ENCODE data around the gene WNT3. TPM values are rescaled to one million over a fixed set of nuclear protein-coding genes. Genes with fewer than 3 reads are reported as not detected.

WNT3 gene
- polyA plus RNA-seq, 1 donor, result 1.7 TPM

DNA sequence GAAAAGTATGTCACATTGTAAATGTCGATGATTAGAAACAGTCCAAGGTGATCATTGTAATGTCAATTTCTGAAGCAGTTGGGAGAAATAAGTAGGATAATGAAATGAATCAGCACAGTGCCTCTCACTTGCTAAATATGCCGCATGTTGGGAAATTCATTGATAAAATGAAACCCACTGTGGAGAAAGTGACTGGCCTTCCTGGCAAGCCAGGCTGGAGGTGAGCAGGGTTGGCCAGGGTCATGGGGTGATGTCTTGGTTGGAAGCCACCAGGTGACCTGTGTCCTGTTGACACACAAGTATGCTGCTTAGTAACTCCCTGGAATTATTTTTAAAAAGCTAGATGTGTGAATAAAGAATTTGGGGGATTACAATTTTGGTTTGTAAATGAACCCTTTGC, 18.0 kb upstream of the WNT3 start:
- DNase-seq, result no peak

DNA sequence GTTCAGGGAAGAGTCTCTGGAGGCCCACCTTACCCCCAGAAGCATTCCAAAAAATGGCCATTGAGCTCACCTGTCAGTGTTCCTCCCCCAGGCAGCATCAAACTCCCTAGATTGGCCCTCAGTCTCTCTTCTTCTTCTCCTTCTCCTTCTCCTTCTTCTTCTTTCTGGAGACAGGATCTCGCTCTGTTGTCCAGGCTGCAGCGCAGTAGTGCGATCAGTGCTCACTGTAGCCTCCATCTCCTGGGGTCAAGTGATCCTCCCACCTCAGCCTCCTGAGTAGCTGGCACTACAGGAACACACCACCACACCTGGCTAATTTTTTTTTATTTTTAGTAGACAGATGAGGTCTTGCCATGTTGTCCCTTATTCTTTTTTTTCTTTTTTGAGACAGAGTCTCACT, 16.4 kb upstream of the WNT3 start:
- no peak for DNase-seq

DNA sequence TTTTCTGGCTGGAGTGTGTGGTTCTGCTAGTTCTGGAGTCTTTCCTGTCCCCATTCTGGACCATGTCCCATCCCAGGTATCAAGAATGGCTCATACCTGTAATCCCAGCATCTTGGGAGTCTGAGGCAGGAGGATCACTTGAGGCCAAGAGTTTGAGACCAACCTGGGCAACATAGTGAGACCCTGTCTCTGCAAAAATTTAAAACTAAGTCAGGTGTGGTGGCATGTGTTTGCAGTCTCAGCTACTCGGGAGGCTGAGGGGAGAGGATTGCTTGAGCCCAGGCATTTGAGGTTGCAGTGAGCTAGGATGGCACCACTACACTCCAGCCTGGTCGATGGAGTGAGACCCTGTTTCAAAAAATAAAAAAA, 15.3 kb upstream of the WNT3 start:
- no peak for DNase-seq

DNA sequence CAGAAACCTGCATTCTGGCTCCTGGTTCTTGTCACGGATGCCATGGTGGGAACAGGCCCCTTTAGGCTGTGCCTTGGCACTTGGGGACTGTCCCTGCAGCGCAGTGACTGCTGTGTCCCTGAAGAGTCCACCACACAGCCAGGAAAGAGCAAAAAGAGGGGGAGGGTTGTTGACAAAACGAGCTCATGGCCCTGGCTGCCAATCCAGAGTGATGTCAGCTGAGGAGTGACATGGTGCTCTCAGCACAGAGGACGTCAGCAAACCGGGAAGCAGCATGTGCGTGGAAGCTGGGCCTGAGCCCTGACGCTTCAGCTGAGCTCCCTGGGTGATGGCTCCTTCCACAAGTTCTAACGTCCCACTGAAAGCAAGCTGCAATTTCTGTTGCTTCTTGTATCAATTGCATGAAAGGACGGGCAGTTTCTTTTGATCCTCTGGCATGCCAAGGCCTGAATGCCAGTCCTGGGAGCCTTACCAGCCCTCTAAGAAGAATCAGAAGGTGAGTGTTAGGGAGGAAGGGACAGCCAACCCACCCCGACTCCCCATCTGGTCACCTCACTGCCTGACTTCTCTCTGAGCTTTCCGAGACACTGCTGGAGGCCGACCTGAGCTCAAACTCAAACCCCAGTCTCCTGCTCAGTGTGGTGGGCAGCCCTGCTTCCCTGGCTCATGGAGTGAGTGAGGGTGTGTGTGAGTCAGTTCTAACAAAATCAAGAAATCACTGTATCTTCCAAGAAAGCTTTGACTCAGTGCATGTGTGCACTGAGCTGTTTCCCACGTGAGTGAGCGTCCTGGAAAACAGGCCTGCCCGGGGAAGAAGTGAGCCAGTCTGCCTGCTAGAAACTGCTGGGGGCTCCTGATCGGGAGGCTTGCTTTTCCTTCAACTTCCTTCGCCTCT, 14.7 kb upstream of the WNT3 start:
- DNase-seq, result no peak

DNA sequence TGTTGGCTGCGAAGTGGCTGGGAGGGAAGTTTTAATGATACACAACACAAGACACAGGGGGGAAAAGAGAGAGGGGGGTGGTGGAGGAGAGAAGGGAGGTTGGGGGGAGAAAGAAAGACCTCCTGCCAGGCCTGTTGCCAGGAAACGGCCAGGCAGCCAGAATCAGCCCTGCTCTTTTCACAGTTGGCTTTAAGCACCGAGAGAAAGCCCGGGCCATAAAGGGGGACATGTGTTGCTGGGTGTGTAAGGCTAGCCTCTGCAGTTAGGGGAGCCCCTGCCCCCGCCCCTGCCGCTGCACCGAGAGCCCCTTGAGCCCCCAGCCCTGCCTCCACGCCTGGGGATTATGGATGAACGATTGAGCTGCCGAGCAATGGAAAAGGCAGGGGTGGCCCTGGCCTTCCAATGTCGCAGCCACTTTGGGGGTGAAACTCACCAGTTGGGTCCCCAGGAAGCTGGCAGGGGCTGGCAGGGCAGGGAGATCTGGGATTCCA, 13.9 kb upstream of the WNT3 start:
- DNase-seq, result no peak

DNA sequence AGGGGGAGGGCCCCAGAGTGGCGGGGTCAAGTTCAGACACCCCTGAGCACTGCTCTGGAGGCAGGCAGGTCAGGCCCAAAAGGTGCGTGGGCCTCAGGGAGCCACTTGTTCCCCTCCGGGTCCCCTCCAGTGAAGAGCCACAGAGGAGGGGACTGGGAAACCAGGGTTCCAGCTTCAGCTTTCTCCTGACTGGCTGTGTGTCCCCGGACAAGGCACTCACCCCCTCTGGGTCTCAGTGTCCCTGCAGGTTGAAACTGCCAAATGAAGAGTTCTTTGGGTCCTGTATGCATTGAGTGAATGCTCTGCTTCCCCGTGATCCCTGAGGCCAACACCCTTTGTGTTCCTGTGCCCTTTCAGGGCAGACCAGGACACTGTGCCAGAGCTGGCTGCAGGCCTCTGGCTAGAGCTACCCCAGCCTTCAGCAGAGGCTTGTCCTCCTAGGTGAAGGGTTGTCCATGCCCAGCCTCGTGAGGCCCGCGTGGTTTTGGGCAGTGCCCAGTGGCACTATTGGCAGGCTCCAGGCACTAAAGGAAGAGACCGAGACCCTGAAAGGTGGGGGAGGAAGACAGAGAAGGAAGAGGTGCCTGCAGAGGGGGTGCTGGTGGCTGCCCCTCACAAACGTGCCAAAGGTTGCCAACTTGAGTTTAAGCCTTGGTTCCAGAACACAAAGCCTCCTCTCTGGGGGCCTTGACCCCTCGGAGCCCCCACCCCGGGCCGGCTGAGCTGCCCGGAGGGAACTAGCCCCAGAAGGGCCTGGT, 13.3 kb upstream of the WNT3 start:
- no peak for DNase-seq

DNA sequence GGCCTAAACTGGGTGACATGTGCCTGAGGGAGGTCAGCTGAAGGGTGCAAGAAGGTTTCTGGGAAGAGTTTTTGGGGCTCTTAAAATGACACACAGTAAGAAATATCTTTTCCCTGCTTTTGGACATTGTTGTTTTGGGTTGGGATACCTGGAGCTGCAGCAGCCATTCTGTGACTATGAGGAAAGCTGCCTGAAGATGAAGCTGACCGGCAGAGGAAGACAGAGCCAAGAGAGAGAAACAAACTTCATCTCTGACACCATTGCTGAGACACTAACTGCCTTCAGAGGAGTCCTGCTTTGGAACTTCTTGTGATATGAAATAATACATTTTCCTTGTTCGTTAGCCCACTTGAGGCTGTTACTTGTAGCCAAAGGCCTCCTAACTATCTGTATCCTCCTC, 8.8 kb upstream of the WNT3 start:
- DNase-seq, result no peak

DNA sequence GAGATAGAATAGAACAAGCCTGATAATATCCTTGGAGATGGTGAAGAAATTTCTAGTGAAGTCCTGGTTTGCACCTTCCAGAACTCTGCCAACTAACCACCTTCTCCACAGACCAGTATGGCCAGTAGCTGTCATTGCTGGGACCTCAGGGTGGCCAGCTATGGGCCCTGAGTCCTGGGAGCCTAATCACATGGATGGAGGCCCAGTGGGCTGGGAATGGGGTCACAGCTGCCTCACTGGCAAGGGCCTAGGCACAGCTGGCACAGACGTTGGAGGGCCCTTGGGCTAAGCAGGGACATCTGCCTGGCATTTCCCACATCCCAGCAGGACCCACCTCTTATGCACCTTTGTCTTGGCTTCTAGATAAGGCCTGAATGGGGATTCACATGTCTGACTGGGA, 7.6 kb upstream of the WNT3 start:
- no peak for DNase-seq

DNA sequence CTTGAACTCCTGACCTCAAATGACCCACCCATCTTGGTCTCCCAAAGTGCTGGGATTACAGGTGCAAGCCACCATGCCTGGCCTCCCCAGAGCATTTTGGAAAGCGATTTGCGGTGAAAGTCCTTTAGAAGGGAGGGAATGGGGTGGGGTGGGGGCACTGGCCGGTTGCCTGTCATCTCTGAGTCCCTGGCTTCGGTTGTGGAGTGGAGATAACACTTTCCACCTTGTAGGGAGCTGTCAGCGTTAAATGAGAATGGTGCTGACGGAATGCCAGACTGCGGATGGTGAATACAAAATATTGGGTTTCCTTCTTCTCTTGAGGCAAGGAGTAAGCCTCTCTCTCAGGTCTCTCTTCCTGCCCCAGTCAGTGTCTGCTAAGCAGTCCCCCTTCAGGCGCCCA, 5.2 kb upstream of the WNT3 start:
- DNase-seq, result no peak

DNA sequence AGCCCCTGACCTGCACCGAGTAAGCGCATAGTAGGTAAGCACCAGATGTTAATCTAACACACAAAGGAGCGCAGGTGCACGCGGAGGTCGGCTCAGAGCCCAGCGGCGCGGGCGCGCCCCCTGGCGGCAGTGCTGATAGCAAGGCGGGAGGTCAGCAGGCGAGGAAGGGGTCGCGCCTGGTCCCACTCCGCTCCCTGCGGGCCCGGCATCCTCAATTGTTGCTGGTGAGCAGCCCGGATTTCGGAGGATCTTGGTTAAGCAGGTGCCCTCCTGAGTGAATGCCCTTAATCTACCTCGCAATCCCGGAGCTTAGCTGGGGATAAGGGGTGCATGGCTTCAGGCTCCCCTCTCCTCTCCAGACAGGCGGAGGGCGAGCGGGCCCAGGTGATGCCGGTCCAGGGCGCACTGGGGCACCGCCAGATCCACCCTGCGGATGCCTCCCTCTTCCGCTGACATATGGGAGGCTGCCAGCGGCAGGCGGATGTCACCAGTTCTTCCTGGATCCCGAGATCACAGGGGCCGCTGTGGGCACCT, 4.0 kb upstream of the WNT3 start:
- no peak for DNase-seq

DNA sequence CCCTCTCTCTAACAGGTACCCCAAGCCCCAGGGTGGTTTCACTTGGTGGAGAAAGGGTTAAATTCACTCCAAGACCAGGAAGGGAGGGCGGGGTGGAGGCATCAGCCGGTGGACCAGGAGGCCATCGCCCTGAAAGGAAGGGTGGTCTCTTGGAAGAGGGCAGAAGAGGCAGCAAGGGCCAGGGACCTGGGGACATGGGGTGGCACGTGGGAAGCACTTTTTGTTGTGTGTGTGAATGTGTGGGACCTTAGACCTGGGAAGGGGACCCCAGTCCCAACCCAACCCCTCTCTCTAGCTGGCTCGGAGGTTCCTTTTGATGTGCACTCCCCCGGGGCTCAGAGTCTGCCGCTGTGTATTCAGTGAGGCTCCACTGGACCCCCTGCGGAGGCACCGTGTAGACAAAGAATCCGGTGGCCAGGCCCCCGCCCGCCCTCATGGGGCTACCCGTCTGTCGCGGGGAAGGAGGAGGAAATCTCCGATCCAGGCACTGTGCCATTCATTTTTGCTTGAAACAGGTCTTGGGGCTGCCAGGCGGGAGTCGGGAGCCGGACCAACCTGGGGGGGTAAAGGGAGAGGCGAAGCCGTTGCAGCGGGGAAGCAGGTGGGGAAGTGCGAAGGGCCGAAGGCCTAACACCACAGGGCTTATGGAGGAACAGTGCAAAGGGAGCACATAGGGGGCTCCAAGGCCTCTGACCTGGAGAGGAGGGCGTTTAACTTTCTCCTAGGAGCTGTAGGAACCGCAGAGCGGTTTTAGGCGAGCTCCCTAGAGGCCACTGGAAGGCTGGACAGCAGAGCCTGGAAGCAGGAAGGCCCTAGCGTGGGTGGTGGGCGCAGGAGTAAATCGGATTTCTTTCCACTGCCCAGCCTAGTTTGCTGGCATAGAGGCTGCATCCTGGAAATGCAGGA, 3.2 kb upstream of the WNT3 start:
- DNase-seq, result no peak

DNA sequence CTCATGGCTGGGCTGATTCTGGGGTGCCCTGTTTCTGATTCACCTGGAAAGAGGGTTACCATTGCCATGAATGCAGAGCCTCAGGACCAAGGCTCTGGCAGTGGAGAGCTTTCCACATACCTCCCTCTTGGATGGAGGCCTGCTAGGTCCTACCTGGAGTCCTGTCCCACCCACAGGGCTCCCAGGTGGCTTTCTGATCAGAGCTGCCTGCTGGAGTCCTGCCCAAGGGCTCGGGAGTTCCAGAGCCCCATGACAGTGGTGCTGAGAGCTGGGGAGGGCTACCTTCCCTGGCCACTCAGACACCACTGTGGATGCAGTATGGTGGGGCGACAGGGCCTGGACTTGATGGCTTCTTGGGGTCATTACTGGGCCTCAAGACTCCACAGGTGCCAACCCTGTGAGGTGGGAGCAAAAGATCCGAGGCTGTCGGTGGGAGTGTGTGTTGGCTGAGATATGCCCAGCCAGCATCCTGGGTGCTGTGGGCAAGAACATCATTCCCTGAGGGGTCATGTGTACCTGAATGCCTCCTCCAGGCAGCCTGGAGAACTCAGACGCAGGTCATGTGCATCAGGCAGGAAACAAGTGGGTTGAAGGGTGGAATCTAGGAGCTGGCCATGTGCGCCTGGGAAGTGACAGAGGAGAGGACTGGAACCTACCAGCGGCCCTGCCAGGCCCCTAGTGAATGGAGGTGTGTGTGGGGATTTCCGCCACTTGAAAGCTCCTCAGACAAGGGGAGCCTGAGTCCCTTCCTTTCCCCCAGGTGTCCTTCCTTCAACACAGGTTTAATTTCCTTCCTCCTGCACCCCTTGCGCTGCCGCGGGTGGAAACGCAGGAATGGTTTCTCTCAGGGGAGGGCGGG, 2.3 kb upstream of the WNT3 start:
- no peak for DNase-seq

DNA sequence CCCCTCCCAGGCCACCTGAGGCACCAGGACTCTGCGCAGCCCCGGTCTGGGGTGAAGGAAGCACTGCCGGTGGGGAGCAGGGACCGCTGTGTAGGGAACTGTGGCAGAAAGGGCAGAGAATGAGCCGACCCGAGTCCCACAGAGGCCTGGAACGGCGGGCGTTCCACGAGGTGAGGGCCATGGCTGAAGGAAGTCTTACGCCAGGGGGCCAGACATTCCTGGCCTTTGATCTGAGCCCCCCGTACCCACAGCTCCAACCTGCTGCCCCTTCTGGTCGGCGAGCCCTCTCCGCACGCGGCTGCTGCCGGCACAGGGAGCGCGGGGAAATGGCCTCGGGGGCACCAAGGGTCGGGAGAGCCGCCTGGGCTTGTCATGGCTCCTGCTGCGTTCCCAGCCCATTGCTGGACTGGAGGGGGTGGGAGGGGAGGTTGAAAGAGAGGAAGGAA, 1.4 kb upstream of the WNT3 start:
- DNase-seq, result no peak

DNA sequence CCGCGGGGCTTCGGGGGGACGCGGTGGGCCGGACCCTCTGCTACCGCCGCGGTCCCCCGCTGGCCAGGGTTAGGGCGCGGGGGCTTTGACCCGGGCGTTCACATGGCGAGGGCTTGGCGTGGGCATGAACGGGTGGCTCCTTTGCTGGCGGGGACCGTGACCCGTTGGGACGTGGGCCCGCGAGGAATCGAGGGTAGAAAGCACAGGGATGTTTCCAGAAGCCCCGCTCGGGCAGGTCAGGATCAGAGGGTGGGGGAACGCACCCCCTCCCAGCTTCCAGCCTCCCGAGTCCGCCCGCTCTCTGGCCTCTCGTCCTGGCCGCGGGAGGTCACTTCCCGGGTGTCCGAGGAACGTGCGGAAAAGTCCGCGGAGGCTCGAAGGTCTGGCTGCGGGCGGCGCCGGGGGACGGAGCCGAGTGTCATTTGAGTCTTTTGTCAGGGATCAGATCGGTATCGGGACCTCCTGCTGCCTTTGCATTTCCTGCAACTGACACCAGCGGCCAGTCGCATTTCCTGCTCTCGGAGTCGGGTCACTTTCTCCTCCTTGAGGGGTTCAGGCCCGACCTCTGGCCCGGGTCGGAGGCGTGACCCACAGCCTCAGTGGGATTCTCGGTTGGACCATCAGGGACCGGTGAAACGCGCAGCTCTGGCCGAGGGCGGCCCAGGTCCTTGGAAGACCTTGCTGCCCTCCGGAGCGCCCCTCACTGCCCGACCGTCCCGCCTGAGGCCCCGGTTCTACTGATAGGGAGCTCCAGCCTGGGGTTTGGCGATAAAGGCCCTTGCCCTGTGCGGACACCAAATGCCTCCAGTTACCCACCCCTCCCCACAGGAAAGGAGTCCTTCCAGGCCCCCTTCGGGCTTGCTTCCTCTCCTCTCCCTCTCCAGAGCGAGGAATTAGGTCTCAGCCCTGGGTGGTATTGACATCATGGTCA, 702 bp upstream of the WNT3 start:
- no peak for DNase-seq

DNA sequence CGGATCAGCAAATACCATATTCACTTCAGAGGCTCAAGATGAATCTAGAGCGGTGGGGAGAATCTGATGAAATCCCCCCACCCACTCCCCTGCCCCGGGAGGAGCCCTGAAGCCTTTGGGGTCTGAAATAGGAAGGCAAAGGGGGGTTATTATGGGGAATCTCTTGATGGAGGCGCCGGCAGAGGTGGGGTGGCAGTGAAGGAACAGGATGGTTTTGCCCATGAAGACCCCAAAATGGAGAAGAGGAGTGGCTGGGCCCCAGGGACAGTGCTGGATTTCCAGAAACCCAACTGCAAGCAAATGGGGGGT, 637 bp downstream of the WNT3 start:
- DNase-seq, result no peak

DNA sequence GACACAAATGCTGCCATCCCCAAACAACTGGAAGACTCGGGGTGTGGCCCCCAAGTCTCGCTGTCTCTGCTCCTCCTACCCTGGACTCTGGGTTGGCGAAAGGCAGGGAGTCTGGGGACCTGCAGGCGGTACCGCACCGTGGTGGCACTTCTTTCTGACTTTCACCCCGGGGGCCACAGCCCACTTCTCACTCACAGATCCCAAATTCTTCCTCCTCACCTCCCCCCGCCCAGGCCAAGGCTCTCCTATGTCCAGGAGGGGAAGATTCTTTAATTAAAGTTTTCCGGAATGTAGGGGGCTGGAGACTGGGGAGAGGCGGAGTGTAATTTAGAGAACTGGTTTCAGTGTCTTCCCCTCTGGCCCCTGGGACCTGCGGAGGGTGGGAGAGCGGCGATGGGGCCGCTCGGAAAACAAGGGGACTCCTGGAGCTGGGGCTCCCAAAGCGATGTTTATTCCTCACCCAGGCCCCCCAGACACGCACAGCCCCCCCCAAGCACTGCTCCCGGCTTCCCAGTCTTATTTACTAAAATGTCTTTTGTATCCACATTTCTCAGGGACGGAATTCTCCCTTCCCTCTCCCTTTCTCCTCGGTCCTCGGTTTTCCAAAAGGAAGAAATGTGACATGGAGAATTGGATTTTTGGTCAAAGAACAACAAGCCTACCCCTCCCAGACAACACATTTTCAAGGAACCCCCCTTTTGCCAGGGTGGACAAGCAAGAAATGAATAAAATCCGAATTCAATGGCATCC, 1.2 kb downstream of the WNT3 start:
- no peak for DNase-seq

DNA sequence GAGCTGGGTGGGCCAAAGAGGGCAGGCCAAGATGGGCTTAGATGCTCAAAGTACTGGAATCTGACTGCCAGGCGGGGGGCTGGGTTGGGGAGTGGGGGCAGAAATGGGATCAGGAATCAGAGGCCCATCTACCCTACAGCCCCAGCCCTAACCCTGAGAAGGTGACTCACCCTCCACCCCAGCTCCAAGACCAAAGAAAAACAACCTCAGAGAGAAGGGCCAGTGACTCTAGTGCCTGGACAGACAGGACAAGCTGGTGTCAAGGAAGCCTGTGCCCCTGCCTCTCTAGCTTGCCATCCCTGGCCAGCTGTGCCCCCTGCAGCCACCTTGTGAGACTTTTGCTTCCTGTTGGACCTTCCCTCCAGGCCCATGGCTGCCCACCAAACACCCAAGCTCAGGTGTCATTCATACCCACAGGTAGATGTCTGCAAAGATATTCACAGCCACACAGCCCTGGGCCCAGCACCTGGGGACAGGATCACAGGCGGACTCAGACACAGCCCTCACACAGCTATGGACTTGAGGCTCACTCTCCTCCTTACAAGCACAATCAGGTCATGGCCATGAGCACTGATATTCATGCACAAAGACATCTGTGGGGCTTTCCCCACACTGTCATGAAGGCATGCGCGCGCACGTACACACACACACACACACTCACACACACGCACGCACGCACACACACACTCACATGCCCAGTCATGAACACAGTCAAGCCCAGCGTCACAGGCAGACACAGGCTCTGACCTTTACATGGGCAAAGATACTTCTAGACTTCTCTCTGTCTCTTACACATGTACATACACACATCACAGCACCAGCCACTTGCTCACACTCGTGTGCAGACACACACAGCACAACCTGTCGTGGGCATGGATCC, 2.8 kb downstream of the WNT3 start:
- DNase-seq, result no peak

DNA sequence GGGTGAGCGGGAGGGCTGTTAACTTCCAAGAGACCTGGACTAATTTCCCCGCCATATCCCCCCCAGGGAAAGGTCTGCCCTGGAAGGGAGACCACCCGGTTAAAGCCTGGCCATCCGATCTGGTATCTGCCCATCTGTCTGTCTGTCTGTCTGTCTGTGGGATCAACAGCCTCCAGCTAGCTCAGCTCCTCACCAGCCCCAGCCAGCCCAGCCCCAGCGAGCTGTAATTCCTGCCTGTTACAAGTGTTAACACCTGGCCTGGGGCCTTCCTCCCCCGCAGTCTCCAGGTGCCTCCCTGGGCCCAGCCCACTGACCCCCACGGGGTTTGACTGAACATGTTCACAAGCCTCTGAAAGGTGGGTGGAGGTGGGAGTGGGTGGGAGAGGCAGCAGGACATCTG, 4.0 kb downstream of the WNT3 start:
- no peak for DNase-seq

Measured in left kidney (tissue), 2 donors.